GM21360 (cell line): ENCODE results near the gene CDKN2D.
"Not testable (repeated sequence)": the region's sequence is repeated elsewhere in the genome, so short reads cannot be mapped to it uniquely, and the experiment has no call there.

Experiments
- ATAC-seq: cut with Tn5 transposase; IDR thresholded peaks from one replicate; pipeline ENCODE4 v1.9.1; 2021; ENCODE audit warnings: mild to moderate bottlenecking, moderate library complexity; ENCODE audit not compliant: unreplicated experiment

The CDKN2D gene

GRCh38 chr19:10552510-10553053 is 16.2 kb downstream of the CDKN2D start:
- ATAC-seq = no peak

- ATAC-seq = no peak
Observed at GRCh38 chr19:10551698-10552301, 17.0 kb downstream of the CDKN2D start.

- not testable (repeated sequence) for ATAC-seq
Observed at GRCh38 chr19:10551006-10551405, 17.8 kb downstream of the CDKN2D start.

- ATAC-seq = no peak
Observed at GRCh38 chr19:10550336-10550735, 18.4 kb downstream of the CDKN2D start.

- ATAC-seq = no peak
Observed at GRCh38 chr19:10549733-10550132, 19.0 kb downstream of the CDKN2D start.

GRCh38 chr19:10548746-10549276 is 20.0 kb downstream of the CDKN2D start:
- no peak for ATAC-seq

- no peak for ATAC-seq
Observed at GRCh38 chr19:10546817-10547216, 22.0 kb downstream of the CDKN2D start.

GRCh38 chr19:10544753-10545251 is 24.0 kb downstream of the CDKN2D start:
- ATAC-seq = no peak

GRCh38 chr19:10544242-10544752 is 24.5 kb downstream of the CDKN2D start:
- no peak for ATAC-seq

GRCh38 chr19:10543420-10544241 is 25.1 kb downstream of the CDKN2D start, which contains the start of gene ATG4D:
TSS of gene ATG4D (plus strand) at chr19:10543904. CDS start at chr19:10544091, 187 bp downstream.
- ATAC-seq = peak; percentile 50

GRCh38 chr19:10543059-10543419 is 25.7 kb downstream of the CDKN2D start:
- ATAC-seq = no peak

- ATAC-seq = not testable (repeated sequence)
Observed at GRCh38 chr19:10539016-10539415, 29.8 kb downstream of the CDKN2D start.

GRCh38 chr19:10538204-10538983 is 30.4 kb downstream of the CDKN2D start:
- no peak for ATAC-seq

- ATAC-seq = no peak
Observed at GRCh38 chr19:10537668-10538067, 31.1 kb downstream of the CDKN2D start.

GRCh38 chr19:10535613-10536012 is 33.2 kb downstream of the CDKN2D start:
- no peak for ATAC-seq

GRCh38 chr19:10533646-10534386 is 35.0 kb downstream of the CDKN2D start:
- ATAC-seq = no peak

GRCh38 chr19:10532457-10532856 is 36.3 kb downstream of the CDKN2D start:
- ATAC-seq = no peak

GRCh38 chr19:10526887-10527286 is 41.9 kb downstream of the CDKN2D start:
- ATAC-seq = not testable (repeated sequence)

- ATAC-seq = no peak
Observed at GRCh38 chr19:10525636-10526035, 43.1 kb downstream of the CDKN2D start.

- ATAC-seq = no peak
Observed at GRCh38 chr19:10523135-10523636, 45.6 kb downstream of the CDKN2D start.
